NCI-H510A (cell line): ENCODE measurements around the gene THAP9.
"Not testable (repeated sequence)": the region's sequence is repeated elsewhere in the genome, so short reads cannot be mapped to it uniquely, and the experiment has no call there.

ENCODE experiments used
- DNase-seq: peaks from one replicate; lab custom pipeline; 2025; lab: John Stamatoyannopoulos, UW

THAP9 gene

GRCh38 chr4:82893942-82894341 is 6.6 kb upstream of the THAP9 start:
- DNase-seq = no peak

GRCh38 chr4:82896755-82897154 is 3.8 kb upstream of the THAP9 start:
- no peak for DNase-seq

- DNase-seq = no peak
Observed at GRCh38 chr4:82898322-82899243, 2.0 kb upstream of the THAP9 start.

- no peak for DNase-seq
Observed at GRCh38 chr4:82899374-82900065, 1.0 kb upstream of the THAP9 start.

GRCh38 chr4:82900066-82900410 is 497 bp upstream of the THAP9 start:
- DNase-seq = no peak

GRCh38 chr4:82901183-82901718 is 716 bp downstream of the THAP9 start:
- no peak for DNase-seq

- no peak for DNase-seq
Observed at GRCh38 chr4:82903737-82904136, 3.2 kb downstream of the THAP9 start.

GRCh38 chr4:82905205-82905604 is 4.7 kb downstream of the THAP9 start:
- DNase-seq = no peak

- no peak for DNase-seq
Observed at GRCh38 chr4:82906469-82906868, 5.9 kb downstream of the THAP9 start.

GRCh38 chr4:82909326-82909725 is 8.8 kb downstream of the THAP9 start:
- DNase-seq = no peak

- no peak for DNase-seq
Observed at GRCh38 chr4:82913305-82913704, 12.8 kb downstream of the THAP9 start.

- DNase-seq = not testable (repeated sequence)
Observed at GRCh38 chr4:82913968-82914367, 13.4 kb downstream of the THAP9 start.

GRCh38 chr4:82918091-82918490 is 17.6 kb downstream of the THAP9 start:
- DNase-seq = no peak

- DNase-seq = no peak
Observed at GRCh38 chr4:82919386-82919785, 18.9 kb downstream of the THAP9 start.

- DNase-seq = no peak
Observed at GRCh38 chr4:82921795-82922194, 21.3 kb downstream of the THAP9 start.

GRCh38 chr4:82930848-82931755 is 30.6 kb downstream of the THAP9 start:
- DNase-seq = no peak

- DNase-seq = no peak
Observed at GRCh38 chr4:82934441-82934840, 33.9 kb downstream of the THAP9 start.

- DNase-seq = no peak
Observed at GRCh38 chr4:82939414-82939813, 38.9 kb downstream of the THAP9 start.

GRCh38 chr4:82947498-82947897 is 47.0 kb downstream of the THAP9 start:
- DNase-seq = no peak

GRCh38 chr4:82948647-82949204 is 48.2 kb downstream of the THAP9 start:
- no peak for DNase-seq

GRCh38 chr4:82951196-82951595 is 50.7 kb downstream of the THAP9 start:
- no peak for DNase-seq

- DNase-seq = no peak
Observed at GRCh38 chr4:82954212-82954611, 53.7 kb downstream of the THAP9 start.
